GM19099 (cell line): ENCODE measurements around the gene GPR137C.

Experiments used
- POLR2A ChIP-seq: IDR thresholded peaks from 3 replicates; pipeline ENCODE4 v1.6.1; 2011; ENCODE audit warnings: low read depth; ENCODE audit not compliant: insufficient read length; ENCODE audit errors: extremely low read depth

The GPR137C gene

GRCh38 chr14:52551205-52551604, 1.4 kb upstream of the GPR137C start:
- TF ChIP-seq POLR2A = no peak

GRCh38 chr14:52551696-52552062, 957 bp upstream of the GPR137C start:
- TF ChIP-seq POLR2A = no peak

- no peak for TF ChIP-seq POLR2A
Measured at GRCh38 chr14:52553002-52553670, 500 bp downstream of the GPR137C start.

GRCh38 chr14:52553671-52554575, 1.3 kb downstream of the GPR137C start:
- no peak for TF ChIP-seq POLR2A

GRCh38 chr14:52558688-52559087, 6.1 kb downstream of the GPR137C start:
- no peak for TF ChIP-seq POLR2A

- TF ChIP-seq POLR2A = no peak
Measured at GRCh38 chr14:52563120-52563519, 10.5 kb downstream of the GPR137C start.

GRCh38 chr14:52575858-52576257, 23.2 kb downstream of the GPR137C start:
- TF ChIP-seq POLR2A = no peak

- TF ChIP-seq POLR2A = no peak
Measured at GRCh38 chr14:52583544-52583943, 30.9 kb downstream of the GPR137C start.

- no peak for TF ChIP-seq POLR2A
Measured at GRCh38 chr14:52589646-52590045, 37.0 kb downstream of the GPR137C start.

GRCh38 chr14:52590318-52590717, 37.7 kb downstream of the GPR137C start:
- TF ChIP-seq POLR2A = no peak

GRCh38 chr14:52596320-52596719, 43.7 kb downstream of the GPR137C start:
- TF ChIP-seq POLR2A = no peak

GRCh38 chr14:52596861-52597260, 44.2 kb downstream of the GPR137C start:
- no peak for TF ChIP-seq POLR2A

GRCh38 chr14:52598568-52598967, 45.9 kb downstream of the GPR137C start:
- TF ChIP-seq POLR2A = no peak

GRCh38 chr14:52599974-52600373, 47.3 kb downstream of the GPR137C start:
- no peak for TF ChIP-seq POLR2A

GRCh38 chr14:52602131-52602530, 49.5 kb downstream of the GPR137C start:
- TF ChIP-seq POLR2A = no peak

- no peak for TF ChIP-seq POLR2A
Measured at GRCh38 chr14:52607061-52607460, 54.4 kb downstream of the GPR137C start.
